Endodermal cell (in vitro differentiated cells): ENCODE data around the gene S100PBP. TPM values are rescaled to one million over a fixed set of nuclear protein-coding genes. Genes with fewer than 3 reads are reported as not detected.

Source experiments
- DNase-seq: peaks from one replicate; pipeline ENCODE4 v3.0.0-alpha.2; 2017
- H3K27ac ChIP-seq: 2 replicates; pipeline ENCODE4 v1.5.1; 2013; ENCODE audit warnings: mild to moderate bottlenecking, low read depth, low read length, moderate library complexity
- H3K27me3 ChIP-seq: 2 replicates; pipeline ENCODE4 v1.6.1; 2013; ENCODE audit warnings: mild to moderate bottlenecking, low read length, moderate library complexity; ENCODE audit not compliant: insufficient read depth, control insufficient read depth, poor library complexity, severe bottlenecking
- H3K36me3 ChIP-seq: 2 replicates; pipeline ENCODE4 v1.7.0; 2013; ENCODE audit warnings: mild to moderate bottlenecking, low read length, moderate library complexity; ENCODE audit not compliant: control insufficient read depth, insufficient read depth
- H3K4me1 ChIP-seq: one replicate; pipeline ENCODE4 v1.7.0; 2013; ENCODE audit warnings: low read length; ENCODE audit not compliant: control insufficient read depth, insufficient read depth
- H3K4me3 ChIP-seq: 2 replicates; pipeline ENCODE4 v1.5.1; 2013; ENCODE audit warnings: mild to moderate bottlenecking, low read length, moderate library complexity
- H3K9ac ChIP-seq: 2 replicates; pipeline ENCODE4 v1.6.1; 2013; ENCODE audit warnings: mild to moderate bottlenecking, low read length, moderate library complexity; ENCODE audit not compliant: poor library complexity, severe bottlenecking; ENCODE audit errors: extremely low read depth
- H3K9me3 ChIP-seq: 2 replicates; pipeline ENCODE4 v1.6.1; 2013; ENCODE audit warnings: mild to moderate bottlenecking, low read length, moderate library complexity; ENCODE audit not compliant: control insufficient read depth
- H3K27ac Mint-ChIP-seq: 2 replicates; pipeline ENCODE4 v1.8.0; 2020; ENCODE audit warnings: mixed read lengths
- H3K27me3 Mint-ChIP-seq: 2 replicates; pipeline ENCODE4 v1.8.0; 2021; ENCODE audit warnings: mild to moderate bottlenecking, mixed read lengths; ENCODE audit not compliant: insufficient read depth
- H3K36me3 Mint-ChIP-seq: 2 replicates; pipeline ENCODE4 v1.8.0; 2020; ENCODE audit warnings: low read depth, mixed read lengths
- H3K4me1 Mint-ChIP-seq: 2 replicates; pipeline ENCODE4 v1.8.0; 2020; ENCODE audit warnings: mixed read lengths
- H3K4me3 Mint-ChIP-seq: 2 replicates; pipeline ENCODE4 v1.8.0; 2020; ENCODE audit warnings: mild to moderate bottlenecking, moderate library complexity, mixed read lengths
- H3K9me3 Mint-ChIP-seq: 2 replicates; pipeline ENCODE4 v1.8.0; 2020; ENCODE audit warnings: mild to moderate bottlenecking, mixed read lengths
- CTCF ChIP-seq: fragments of 200-600 bp; sonication (generic); conservative IDR thresholded peaks from 2 replicates; pipeline ENCODE4 v1.5.0; 2021; ENCODE audit warnings: antibody characterized with exemption, mild to moderate bottlenecking
- WGBS, 2 experiments: methylation state at CpG; one replicate each; pipeline versions ENCODE4 v1.1.5 to v1.1.7; 2013; ENCODE audit warnings: missing lambda C conversion rate in 2 of 2, mixed read lengths in 1 of 2; ENCODE audit not compliant: insufficient coverage in 1 of 2, insufficient read length in 1 of 2; 5-methylcytosine and 5-hydroxymethylcytosine counted together
- total RNA-seq, 2 donors: library from RNA; stranded (reverse); fragmentation: NEBNext Ultra II Directional in 1 of 2; extraction: Animal tissue kit (Norgen Biotek cat#: 25700) in 1 of 2; gene quantifications; 2 replicates in 1 of 2; 3 replicates in 1 of 2; pipeline ENCODE4 v1.2.1, GENCODE V29; 2021

Gene S100PBP
- total RNA-seq, 2 donors from 2014 or later = 91.4 to 112 TPM

GRCh38 chr1:32860566-32860965, 43.1 kb downstream of the S100PBP start:
- H3K27me3 Mint-ChIP-seq = no peaks in the 10 kb centered on the region
- Histone ChIP-seq H3K4me1 (no peaks in the 10 kb centered on the region), H3K27me3 (no peaks in the 10 kb centered on the region), H3K4me3 (no peak overlapping the region), H3K36me3 (peaks cover 45% of the 10 kb centered on the region), H3K9ac (no peak overlapping the region), H3K9me3 (no peaks in the 10 kb centered on the region), H3K27ac (no peak overlapping the region)
- no peaks in the 10 kb centered on the region for H3K4me1 Mint-ChIP-seq
- H3K4me3 Mint-ChIP-seq = no peak overlapping the region
- H3K27ac Mint-ChIP-seq = no peak overlapping the region
- no peak for TF ChIP-seq CTCF
- peaks cover 35% of the 10 kb centered on the region for H3K36me3 Mint-ChIP-seq
- no peak for DNase-seq
- no peaks in the 10 kb centered on the region for H3K9me3 Mint-ChIP-seq

DNA sequence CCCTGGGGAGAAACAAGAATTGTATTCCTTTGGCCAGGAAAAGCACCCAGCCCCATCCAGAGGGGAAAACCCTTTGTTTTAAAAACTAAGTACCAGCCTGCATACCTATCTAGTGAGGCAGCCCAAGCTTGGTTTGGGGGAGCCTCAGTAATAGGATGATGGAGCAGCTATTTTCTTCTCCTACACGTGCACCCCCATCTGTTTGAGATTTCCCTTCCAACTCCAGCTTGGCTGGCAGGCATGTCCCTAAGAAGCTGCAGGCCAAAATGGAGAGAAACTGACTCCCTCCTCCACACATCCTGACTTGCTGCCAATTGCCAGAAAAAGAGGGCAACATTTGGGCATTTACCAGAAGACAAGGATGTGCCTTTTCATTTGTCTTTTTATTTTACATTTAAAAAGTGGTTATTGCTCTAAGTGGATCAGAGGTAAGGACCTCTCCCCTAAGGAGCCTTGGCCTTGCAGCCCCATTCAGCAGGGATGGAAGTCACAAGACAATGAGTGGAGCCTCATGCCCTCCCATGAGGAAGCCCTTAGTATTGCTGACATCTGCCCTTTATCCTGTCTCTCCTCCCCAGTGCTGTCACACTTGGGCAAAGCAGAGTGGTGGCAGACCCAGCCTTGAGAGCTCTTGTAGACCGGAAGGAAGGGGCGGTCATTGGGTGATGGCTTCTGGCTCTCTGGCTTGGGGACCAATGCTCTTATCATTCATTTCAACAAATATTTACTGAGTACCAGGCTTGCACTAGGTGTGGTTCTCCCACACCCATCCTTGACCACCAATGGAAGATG, 44.6 kb downstream of the S100PBP start:
- H3K27ac ChIP-seq = no peak overlapping the region
- Mint-ChIP-seq H3K36me3 (peaks cover 22% of the 10 kb centered on the region), H3K4me1 (no peaks in the 10 kb centered on the region), H3K27ac (peak overlapping the region; percentile 26), H3K4me3 (no peak overlapping the region), H3K27me3 (no peaks in the 10 kb centered on the region), H3K9me3 (no peaks in the 10 kb centered on the region)
- H3K4me3 ChIP-seq = no peak overlapping the region
- no peak overlapping the region for H3K9ac ChIP-seq
- WGBS, 2 experiments = 83 to 94% methylated on average over 3 of the region's 3 CpGs
- H3K4me1 ChIP-seq = no peaks in the 10 kb centered on the region
- H3K36me3 ChIP-seq = peaks cover 33% of the 10 kb centered on the region
- TF ChIP-seq CTCF = no peak
- H3K9me3 ChIP-seq = no peaks in the 10 kb centered on the region
- H3K27me3 ChIP-seq = no peaks in the 10 kb centered on the region
- no peak for DNase-seq

- peaks cover 3% of the 10 kb centered on the region for H3K4me1 Mint-ChIP-seq
- Histone ChIP-seq H3K4me1 (no peaks in the 10 kb centered on the region), H3K27ac (peak overlapping the region; percentile 76), H3K4me3 (no peak overlapping the region), H3K27me3 (no peaks in the 10 kb centered on the region), H3K36me3 (peaks cover 22% of the 10 kb centered on the region), H3K9ac (no peak overlapping the region), H3K9me3 (no peaks in the 10 kb centered on the region)
- H3K27ac Mint-ChIP-seq = no peak overlapping the region
- DNase-seq = no peak
- no peak for TF ChIP-seq CTCF
- H3K27me3 Mint-ChIP-seq = peaks cover 7% of the 10 kb centered on the region
- peaks cover 16% of the 10 kb centered on the region for H3K36me3 Mint-ChIP-seq
- WGBS, 2 experiments = 90 to 94% methylated on average over 1 to 4 of the region's 4 CpGs
- no peaks in the 10 kb centered on the region for H3K9me3 Mint-ChIP-seq
- no peak overlapping the region for H3K4me3 Mint-ChIP-seq
Observed at GRCh38 chr1:32863218-32863880, 45.9 kb downstream of the S100PBP start.
